Measurements from ENCODE around the gene EHHADH.

EHHADH gene

GRCh38 chr3:185150561-185150960 lies 103.3 kb downstream of the EHHADH start:
- Histone ChIP-seq H3K36me3 (ENCODE audit: insufficient read depth) (no peaks in the 10 kb centered on the region), H3K27ac (no peak overlapping the region), H2AFZ (ENCODE audit: low read depth) (no peak overlapping the region), H3K4me2 (no peak overlapping the region), H3K79me2 (ENCODE audit: insufficient read depth, low read depth) (no peaks in the 10 kb centered on the region), H3K27me3 (ENCODE audit: insufficient read depth, low read depth) (peaks cover 15% of the 10 kb centered on the region; the same call in 1 of the 2 replicates), H3K9ac (no peak overlapping the region), H3K4me3 (IDR thresholded peaks at IDR 0.05; ENCODE audit: insufficient read depth, low read depth, low read length) (no peak overlapping the region), H3K4me1 (ENCODE audit: low read depth, poor library complexity, severe bottlenecking) (peaks cover 9% of the 10 kb centered on the region), H4K20me1 (ENCODE audit: insufficient read depth) (no peaks in the 10 kb centered on the region)
- no peak for TF ChIP-seq CTCF (conservative IDR thresholded peaks at IDR 0.05; ENCODE audit: low read depth, low read length)

DNA sequence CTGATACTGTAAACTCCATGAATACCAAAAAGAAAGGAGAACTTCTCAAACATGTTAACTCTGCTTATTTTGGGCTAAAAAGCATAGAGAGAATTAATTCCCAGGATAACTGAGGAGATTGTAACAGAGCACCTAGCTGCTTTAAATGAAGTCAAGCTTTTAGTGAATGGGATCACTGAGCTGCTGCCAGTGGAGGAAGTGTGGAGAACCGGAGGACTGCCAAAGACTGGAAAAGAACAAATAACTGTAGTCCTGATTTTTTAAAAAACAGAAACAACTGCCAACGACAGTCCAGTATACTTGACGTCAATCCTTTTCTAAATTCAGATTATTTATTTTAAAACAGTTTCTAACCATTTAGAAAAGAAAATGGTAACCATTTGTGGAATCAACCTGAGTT lies 104.3 kb downstream of the EHHADH start:
- Histone ChIP-seq H3K27me3 (ENCODE audit: insufficient read depth, low read depth) (peaks cover 15% of the 10 kb centered on the region; the same call in 1 of the 2 replicates), H3K9ac (no peak overlapping the region), H2AFZ (ENCODE audit: low read depth) (no peak overlapping the region), H3K27ac (no peak overlapping the region), H3K4me1 (ENCODE audit: low read depth, poor library complexity, severe bottlenecking) (peaks cover 9% of the 10 kb centered on the region), H3K36me3 (ENCODE audit: insufficient read depth) (no peaks in the 10 kb centered on the region), H3K4me2 (no peak overlapping the region), H3K79me2 (ENCODE audit: insufficient read depth, low read depth) (no peaks in the 10 kb centered on the region), H4K20me1 (ENCODE audit: insufficient read depth) (no peaks in the 10 kb centered on the region), H3K4me3 (IDR thresholded peaks at IDR 0.05; ENCODE audit: insufficient read depth, low read depth, low read length) (no peak overlapping the region)
- TF ChIP-seq CTCF (conservative IDR thresholded peaks at IDR 0.05; ENCODE audit: low read depth, low read length) = no peak

DNA sequence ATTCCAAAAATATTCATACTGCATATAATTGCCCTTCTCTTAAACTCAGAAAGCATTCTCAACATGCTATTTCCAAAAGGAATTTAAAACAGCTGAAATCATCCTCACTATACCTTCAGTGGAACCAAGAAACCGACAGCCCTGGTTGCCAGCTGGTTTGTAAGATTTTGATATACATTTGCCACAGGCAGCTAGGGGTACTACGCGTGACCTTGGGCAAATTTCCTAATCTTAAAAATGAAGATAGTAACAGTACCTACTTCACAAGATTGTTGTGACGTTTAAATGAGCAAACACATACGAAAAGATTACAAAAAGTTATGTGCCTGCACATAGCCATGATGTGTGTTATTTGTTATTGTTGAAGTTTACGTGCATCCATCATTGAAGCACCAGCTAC lies 108.3 kb downstream of the EHHADH start:
- Histone ChIP-seq H3K27me3 (ENCODE audit: insufficient read depth, low read depth) (peaks cover 1% of the 10 kb centered on the region; the same call in 1 of the 2 replicates), H3K4me1 (ENCODE audit: low read depth, poor library complexity, severe bottlenecking) (no peaks in the 10 kb centered on the region), H4K20me1 (ENCODE audit: insufficient read depth) (no peaks in the 10 kb centered on the region), H3K27ac (no peak overlapping the region), H3K4me3 (IDR thresholded peaks at IDR 0.05; ENCODE audit: insufficient read depth, low read depth, low read length) (no peak overlapping the region), H3K4me2 (no peak overlapping the region), H3K9ac (no peak overlapping the region), H2AFZ (ENCODE audit: low read depth) (no peak overlapping the region), H3K36me3 (ENCODE audit: insufficient read depth) (no peaks in the 10 kb centered on the region), H3K79me2 (ENCODE audit: insufficient read depth, low read depth) (no peaks in the 10 kb centered on the region)
- TF ChIP-seq CTCF (conservative IDR thresholded peaks at IDR 0.05; ENCODE audit: low read depth, low read length) = no peak

DNA sequence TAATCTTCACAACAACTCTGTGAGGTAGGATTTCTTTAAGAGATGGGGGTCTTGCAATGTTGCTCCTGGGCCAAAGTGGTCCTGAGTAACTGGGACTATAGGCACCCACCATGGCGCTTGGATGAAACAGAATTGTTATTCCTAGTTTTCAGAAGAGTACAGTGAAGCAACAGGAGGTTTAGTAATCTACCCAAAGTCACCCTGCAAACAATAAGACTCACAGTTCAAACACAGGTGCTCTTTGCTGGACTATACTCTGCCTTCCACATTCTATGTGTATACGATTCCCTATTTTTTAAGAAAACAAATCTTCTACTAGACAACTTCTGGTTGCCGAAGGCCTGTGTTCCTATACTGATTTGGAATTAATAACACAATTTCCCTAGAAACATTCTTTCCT lies 109.1 kb downstream of the EHHADH start:
- no peak overlapping the region for H3K4me2 ChIP-seq
- no peak overlapping the region for H3K9ac ChIP-seq
- H2AFZ ChIP-seq (ENCODE audit: low read depth) = no peak overlapping the region
- no peaks in the 10 kb centered on the region for H3K27me3 ChIP-seq (ENCODE audit: insufficient read depth, low read depth)
- H3K4me1 ChIP-seq (ENCODE audit: low read depth, poor library complexity, severe bottlenecking) = no peaks in the 10 kb centered on the region
- no peaks in the 10 kb centered on the region for H3K79me2 ChIP-seq (ENCODE audit: insufficient read depth, low read depth)
- no peaks in the 10 kb centered on the region for H4K20me1 ChIP-seq (ENCODE audit: insufficient read depth)
- no peak for TF ChIP-seq CTCF (conservative IDR thresholded peaks at IDR 0.05; ENCODE audit: low read depth, low read length)
- no peak overlapping the region for H3K27ac ChIP-seq
- no peaks in the 10 kb centered on the region for H3K36me3 ChIP-seq (ENCODE audit: insufficient read depth)
- H3K4me3 ChIP-seq (IDR thresholded peaks at IDR 0.05; ENCODE audit: insufficient read depth, low read depth, low read length) = no peak overlapping the region
